GM08714 (cell line): ENCODE results near the gene GPATCH3.
"Not testable (repeated sequence)": the region's sequence is repeated elsewhere in the genome, so short reads cannot be mapped to it uniquely, and the experiment has no call there.

Experiments used
- H3K4me3 ChIP-seq: fragments of 200-500 bp; sonication (Bioruptor generic); 2 replicates; pipeline ENCODE4 v1.5.1; 2014; ENCODE audit warnings: mild to moderate bottlenecking, low read length, inconsistent platforms
- ZNF274 ChIP-seq: IDR thresholded peaks from 2 replicates; pipeline ENCODE4 v1.6.1; 2012; ENCODE audit warnings: mild to moderate bottlenecking, low read depth, low read length

Gene GPATCH3, protein sequence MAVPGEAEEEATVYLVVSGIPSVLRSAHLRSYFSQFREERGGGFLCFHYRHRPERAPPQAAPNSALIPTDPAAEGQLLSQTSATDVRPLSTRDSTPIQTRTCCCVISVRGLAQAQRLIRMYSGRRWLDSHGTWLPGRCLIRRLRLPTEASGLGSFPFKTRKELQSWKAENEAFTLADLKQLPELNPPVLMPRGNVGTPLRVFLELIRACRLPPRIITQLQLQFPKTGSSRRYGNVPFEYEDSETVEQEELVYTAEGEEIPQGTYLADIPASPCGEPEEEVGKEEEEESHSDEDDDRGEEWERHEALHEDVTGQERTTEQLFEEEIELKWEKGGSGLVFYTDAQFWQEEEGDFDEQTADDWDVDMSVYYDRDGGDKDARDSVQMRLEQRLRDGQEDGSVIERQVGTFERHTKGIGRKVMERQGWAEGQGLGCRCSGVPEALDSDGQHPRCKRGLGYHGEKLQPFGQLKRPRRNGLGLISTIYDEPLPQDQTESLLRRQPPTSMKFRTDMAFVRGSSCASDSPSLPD

DNA sequence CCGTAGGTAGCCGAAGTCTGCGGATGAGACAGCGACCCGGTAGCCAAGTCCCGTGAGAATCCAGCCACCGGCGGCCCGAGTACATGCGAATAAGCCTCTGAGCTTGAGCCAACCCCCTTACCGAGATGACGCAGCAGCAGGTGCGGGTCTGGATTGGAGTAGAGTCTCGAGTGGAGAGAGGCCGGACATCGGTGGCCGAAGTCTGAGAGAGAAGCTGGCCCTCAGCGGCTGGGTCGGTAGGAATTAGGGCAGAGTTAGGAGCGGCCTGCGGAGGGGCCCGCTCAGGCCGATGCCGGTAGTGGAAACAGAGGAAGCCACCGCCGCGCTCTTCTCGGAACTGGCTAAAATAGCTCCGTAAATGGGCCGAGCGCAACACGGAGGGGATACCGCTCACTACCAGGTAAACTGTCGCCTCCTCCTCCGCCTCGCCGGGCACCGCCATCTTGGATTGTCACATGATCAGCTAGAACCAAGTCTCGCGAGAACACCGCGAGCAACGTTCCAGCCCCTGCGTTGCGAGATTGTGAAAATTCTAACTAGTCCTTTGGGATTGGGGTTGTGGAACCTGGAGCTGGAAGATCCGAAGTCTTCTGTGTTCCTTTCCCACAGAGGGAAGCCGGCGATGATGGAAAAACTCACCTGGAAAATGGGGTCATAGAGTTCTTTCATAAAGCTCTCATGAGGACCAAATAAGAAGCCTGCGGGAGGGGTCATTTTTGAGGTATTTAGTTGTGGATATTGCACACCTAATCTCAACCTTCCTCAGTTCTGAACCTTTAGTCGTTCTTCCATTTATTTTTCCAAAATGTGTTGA lies at the start of gene GPATCH3:
Gene GPATCH3 (minus strand): TSS at position 467 of the 814 bp plus-strand sequence. CDS start 25 bp downstream, at position 442.
- TF ChIP-seq ZNF274 = no peak
- peak within 1 kb of the TSS; percentile 91 for H3K4me3 ChIP-seq

DNA sequence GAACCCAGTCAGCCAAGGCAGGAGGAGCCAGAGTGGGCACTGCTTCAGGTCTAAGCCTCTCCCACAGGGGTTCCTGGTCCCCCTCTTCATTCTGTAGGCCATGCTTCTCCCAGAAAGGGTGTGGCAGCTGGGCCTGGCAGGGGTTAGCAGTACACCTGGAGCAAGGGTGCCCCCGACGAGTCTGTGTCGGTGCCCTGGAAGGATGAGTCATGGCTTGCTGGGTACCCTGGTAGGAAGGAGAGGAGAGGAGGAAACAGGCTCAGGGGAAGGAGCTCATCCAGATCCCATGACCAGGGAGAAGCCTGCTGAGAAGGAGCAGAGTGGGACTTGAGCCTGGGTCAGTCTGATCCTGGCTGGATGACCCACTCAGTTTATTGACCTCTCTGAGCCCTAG lies 49.7 kb upstream of the GPATCH3 start:
- no peak overlapping the region for H3K4me3 ChIP-seq
- no peak for TF ChIP-seq ZNF274

DNA sequence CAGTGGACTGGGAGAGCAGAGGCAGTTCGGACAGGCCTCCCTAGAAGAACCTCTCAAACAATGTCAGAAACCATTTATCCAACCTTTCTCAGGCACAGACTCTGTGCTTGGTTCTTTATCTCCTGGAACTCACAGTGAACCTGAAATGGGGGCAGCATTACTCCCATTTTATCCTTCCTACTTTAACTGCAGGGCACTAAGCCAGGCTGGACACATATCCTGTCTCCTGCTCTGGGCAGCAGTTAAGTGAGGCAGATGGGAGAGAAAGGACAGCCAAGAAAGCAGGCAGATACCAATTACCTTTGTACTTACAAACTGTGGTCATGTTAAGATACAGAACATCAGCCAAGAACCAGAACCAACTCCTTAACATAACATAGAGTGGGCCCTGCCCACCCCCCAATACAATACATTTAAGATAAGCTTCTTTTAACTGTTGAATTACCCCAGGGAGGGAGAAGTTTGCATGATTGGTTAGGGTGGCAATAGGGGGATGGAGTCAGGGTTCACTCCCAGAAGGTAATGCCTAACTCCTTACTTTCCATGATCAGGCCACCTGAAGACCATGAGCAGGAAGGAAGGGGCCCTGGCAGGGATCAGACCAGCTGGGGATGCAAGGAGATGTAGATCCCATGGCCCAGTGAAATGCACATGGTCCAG lies 49.1 kb upstream of the GPATCH3 start:
- no peak for TF ChIP-seq ZNF274
- no peak overlapping the region for H3K4me3 ChIP-seq

DNA sequence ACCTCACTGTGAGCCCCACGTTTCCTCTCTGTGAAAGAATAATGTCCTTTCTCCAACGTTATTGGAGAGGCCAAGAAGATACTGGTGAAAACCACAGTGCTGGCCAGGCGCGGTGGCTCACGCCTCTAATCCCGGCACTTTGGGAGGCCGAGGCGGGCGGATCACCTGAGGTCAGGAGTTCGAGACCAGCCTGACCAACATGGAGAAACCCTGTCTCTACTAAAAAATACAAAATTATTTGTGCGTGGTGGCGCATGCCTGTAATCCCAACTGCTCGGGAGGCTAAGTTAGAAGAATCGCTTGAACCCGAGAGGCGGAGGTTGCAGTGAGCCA lies 48.4 kb upstream of the GPATCH3 start:
- not testable (repeated sequence) for H3K4me3 ChIP-seq

DNA sequence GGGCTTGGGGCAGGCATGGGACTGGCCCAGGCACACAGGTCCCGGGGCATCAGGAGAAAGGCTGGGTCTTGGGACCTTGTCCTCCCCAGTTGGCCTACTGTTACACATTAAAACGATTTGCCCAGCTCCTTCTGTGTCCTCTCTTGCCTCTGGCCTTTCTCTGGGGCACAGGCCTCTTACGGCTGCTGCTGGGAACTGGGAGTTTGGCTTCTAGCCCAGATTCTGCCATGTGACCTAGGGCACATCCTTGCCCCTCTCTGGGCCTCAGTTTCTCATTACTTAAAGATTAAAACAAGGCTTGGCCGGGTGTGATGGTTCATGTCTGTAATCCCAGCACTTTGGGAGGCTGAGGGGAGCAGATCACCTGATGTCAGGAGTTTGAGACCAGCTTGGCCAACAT lies 46.0 kb upstream of the GPATCH3 start:
- no peak for TF ChIP-seq ZNF274
- H3K4me3 ChIP-seq = no peak overlapping the region

DNA sequence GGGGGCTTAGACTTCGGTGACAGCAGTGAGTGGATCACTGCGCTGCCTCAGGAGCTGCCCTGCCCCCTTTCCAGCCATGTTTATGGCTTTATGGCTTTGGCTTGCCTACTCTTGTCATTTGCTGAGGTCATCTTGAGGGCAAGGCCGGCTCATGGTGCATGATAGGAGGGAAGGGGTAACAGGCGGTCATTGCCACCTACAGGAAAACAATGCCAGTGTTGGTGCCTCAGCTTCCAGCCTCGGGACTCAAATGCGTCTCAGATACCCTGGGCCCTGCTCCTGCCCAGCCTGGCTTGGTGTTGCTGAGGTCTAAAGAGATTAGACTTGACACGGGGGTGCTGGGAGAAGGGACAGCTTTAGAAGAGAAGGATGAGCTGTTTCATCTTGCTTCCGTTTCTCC lies 45.5 kb upstream of the GPATCH3 start:
- no peak overlapping the region for H3K4me3 ChIP-seq
- no peak for TF ChIP-seq ZNF274

DNA sequence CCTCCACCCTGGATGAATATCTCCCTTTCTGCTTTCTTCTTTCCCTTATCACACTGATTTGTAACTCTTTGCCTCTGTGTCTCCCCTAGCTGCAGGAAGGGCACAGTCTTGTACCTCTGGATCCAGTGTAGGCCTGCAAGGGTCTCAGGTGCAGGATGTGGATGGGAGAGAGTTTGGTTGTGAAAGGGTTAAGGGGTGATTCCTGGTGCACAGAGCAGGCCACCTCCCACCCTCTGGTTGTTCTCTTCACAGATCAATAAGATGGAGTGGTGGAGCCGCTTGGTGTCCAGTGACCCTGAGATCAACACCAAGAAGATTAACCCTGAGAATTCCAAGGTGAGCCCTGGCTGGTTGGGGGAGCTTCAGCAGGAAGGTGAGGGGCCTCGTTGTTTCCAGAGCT lies 44.9 kb upstream of the GPATCH3 start:
- H3K4me3 ChIP-seq = no peak overlapping the region
- TF ChIP-seq ZNF274 = no peak

DNA sequence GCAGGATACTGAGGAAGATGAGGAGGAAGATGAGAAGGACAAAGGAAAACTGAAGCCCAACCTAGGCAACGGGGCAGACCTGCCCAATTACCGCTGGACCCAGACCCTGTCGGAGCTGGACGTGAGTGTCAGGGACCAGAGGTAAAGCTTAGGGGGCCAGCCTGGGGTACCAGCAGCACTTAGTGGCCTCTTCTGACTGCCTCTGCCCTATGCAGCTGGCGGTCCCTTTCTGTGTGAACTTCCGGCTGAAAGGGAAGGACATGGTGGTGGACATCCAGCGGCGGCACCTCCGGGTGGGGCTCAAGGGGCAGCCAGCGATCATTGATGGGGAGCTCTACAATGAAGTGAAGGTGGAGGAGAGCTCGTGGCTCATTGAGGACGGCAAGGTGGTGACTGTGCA lies 42.4 kb upstream of the GPATCH3 start:
- H3K4me3 ChIP-seq = no peak overlapping the region
- no peak for TF ChIP-seq ZNF274

DNA sequence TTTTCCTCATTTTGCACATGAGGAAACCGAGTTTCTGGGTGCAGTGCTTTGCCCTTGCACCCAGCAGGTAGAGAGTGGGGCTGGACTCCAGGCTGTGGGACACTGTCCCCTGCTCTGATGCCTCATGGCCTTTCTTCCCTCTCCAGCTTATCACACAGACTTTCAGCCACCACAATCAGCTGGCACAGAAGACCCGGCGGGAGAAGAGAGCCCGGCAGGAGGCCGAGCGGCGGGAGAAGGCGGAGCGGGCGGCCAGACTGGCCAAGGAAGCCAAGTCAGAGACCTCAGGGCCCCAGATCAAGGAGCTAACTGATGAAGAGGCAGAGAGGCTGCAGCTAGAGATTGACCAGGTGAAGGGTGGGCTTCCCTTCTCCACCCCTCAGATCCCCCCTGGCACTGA lies 41.0 kb upstream of the GPATCH3 start:
- TF ChIP-seq ZNF274 = no peak

DNA sequence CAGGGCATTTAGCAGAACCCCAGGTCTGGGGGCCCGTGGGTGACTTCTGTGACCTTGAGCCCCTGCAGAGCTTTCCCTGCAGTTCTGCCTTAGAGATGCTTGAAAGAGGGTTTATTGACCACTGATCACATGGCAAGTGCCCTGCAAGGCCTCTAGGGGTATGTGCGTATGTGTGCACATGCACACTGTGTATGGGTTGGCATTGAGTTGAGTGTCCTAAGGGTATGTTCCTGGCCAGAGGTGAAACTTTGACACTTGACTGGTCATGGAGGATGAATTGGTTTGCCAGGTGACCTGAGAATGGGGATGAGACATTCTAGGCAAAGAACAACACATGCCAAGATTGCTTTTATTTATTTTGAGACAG lies 38.4 kb upstream of the GPATCH3 start:
- no peak for TF ChIP-seq ZNF274
- no peak overlapping the region for H3K4me3 ChIP-seq

More for the DNA sequence above, 41.0 kb upstream of the GPATCH3 start:
- no peak overlapping the region for H3K4me3 ChIP-seq

DNA sequence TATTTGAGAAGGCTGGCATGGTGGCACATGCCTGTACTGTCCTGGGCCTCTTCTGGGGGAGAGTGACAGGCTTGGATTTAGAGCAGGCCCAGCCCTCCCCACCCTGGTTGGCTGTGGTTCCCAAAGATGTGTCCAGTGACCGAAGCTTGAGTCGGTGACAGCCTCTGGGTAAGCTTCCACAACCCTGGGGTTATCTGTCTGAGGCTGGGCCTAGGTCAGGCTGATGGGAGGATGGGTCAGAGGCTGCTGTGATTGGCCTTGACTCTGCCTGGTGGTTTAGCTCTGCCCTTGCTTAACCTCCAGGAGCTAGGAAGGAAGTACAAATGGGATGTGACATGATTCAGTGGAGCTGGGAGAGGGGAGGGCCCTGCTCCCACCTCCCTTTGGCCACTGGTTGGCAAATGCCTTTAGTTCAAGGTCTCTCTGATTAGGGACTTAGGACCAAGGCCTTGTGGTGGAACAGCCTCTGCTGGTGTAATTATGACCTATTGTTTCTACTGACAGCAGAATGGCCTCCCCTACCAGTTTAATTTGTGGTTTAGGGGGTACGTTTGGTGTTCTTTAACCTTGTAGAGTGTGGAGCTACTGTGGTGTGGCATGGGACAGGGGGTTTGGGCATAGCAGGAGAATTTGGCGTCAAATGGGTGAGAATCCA lies 37.9 kb upstream of the GPATCH3 start:
- H3K4me3 ChIP-seq = no peak overlapping the region
- no peak for TF ChIP-seq ZNF274

DNA sequence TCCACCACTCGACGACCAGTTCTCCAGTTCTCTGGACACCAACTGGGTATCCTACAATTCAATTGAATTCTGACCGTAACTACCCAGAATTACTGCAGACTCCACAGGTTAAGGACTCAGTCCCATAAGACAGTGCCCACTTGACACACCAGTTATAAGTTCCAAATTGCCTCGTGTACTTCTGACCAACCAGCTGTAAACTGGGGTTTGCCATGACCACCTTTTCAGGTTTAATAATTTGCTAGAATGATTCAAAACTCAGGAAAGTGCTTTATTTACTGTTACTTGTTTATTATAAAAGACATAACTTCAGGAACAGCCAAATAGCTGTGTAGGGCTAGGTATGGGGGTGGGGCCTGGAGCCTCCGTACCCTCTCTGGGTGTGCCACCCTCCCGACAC lies 36.6 kb upstream of the GPATCH3 start:
- no peak for TF ChIP-seq ZNF274
- H3K4me3 ChIP-seq = no peak overlapping the region

DNA sequence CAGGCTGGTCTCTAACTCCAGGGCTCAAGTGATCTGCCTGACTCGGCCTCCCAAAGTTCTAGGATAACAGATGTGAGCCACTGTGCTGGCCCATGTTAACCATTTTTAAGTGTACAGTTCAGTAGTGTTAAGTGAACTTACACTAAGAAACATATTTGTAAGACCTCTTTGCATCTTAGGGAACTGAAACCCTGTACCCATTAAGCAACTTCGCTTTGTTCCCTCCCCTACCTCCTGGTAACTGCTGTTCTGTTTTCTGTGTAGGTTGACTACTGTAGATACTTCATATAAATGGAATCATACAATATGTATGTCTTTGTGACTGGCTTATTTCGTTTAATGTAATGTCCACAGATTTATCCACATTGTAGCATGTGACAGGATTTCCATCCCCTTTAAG lies 32.3 kb upstream of the GPATCH3 start:
- H3K4me3 ChIP-seq = no peak overlapping the region
- no peak for TF ChIP-seq ZNF274

DNA sequence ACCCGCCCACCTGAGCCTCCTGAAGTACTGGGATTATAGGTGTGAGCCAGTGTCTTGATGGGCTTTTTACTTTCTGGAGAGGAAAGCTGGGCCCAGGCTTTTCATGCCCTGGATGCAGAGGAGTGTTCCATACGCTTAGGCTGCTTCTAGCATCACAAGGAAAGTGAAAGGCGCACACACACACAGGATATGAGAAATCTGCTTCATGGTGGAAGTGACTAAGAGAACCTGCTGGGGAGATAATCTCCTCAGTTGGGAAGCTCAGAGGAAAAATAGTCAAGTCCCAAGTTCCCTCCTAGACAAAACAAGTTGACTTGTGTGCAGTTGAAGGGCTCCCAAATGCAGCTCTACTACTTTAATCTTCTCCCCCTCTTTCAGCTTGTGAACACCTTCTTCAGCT lies 23.4 kb upstream of the GPATCH3 start:
- H3K4me3 ChIP-seq = no peak overlapping the region
- no peak for TF ChIP-seq ZNF274
